Trophoblast cell (in vitro differentiated cells and primary cell): ENCODE measurements around the gene PDZD4.

Experiments used
- DNase-seq, 2 donors: peaks; one replicate each; pipeline ENCODE4 v3.0.0-alpha.2; 2016
- H2AFZ ChIP-seq: 2 replicates; pipeline ENCODE4 v1.6.1; 2013; ENCODE audit warnings: low read length, moderate library complexity, mild to moderate bottlenecking; ENCODE audit not compliant: insufficient read depth, poor library complexity
- H2AK5ac ChIP-seq: 2 replicates; pipeline ENCODE4 v1.6.1; 2013; ENCODE audit warnings: mild to moderate bottlenecking, low read length
- H2BK120ac ChIP-seq: 2 replicates; pipeline ENCODE4 v1.6.1; 2013; ENCODE audit warnings: low read length, mild to moderate bottlenecking, moderate library complexity; ENCODE audit not compliant: insufficient read depth, poor library complexity
- H2BK12ac ChIP-seq: 2 replicates; pipeline ENCODE4 v1.6.1; 2013; ENCODE audit warnings: mild to moderate bottlenecking, low read length, moderate library complexity
- H2BK5ac ChIP-seq: 2 replicates; pipeline ENCODE4 v1.6.1; 2013; ENCODE audit warnings: low read length, low read depth, moderate library complexity, mild to moderate bottlenecking; ENCODE audit not compliant: poor library complexity
- H3K14ac ChIP-seq: 2 replicates; pipeline ENCODE4 v1.6.1; 2013; ENCODE audit warnings: mild to moderate bottlenecking, low read length
- H3K18ac ChIP-seq: 2 replicates; pipeline ENCODE4 v1.6.1; 2013; ENCODE audit warnings: mild to moderate bottlenecking, low read length
- H3K23ac ChIP-seq: 2 replicates; pipeline ENCODE4 v1.6.1; 2013; ENCODE audit warnings: low read length
- H3K27ac ChIP-seq: 2 replicates; pipeline ENCODE4 v1.5.1; 2013; ENCODE audit warnings: low read depth, mild to moderate bottlenecking, inconsistent platforms, low read length, moderate library complexity
- H3K27me3 ChIP-seq: 2 replicates; pipeline ENCODE4 v1.6.1; 2013; ENCODE audit warnings: inconsistent platforms, mild to moderate bottlenecking, low read length, moderate library complexity; ENCODE audit not compliant: insufficient read depth
- H3K36me3 ChIP-seq, 2 experiments: 1 replicate in 1 of 2; 2 replicates in 1 of 2; pipeline ENCODE4 v1.6.1; 2013; ENCODE audit warnings: low read length in 2 of 2, mild to moderate bottlenecking in 2 of 2, moderate library complexity in 1 of 2; ENCODE audit not compliant: insufficient read depth in 2 of 2, control insufficient read depth in 1 of 2
- H3K4ac ChIP-seq: 2 replicates; pipeline ENCODE4 v1.6.1; 2013; ENCODE audit warnings: low read depth, mild to moderate bottlenecking, low read length, moderate library complexity
- H3K4me1 ChIP-seq, 2 experiments: 1 replicate in 1 of 2; 2 replicates in 1 of 2; pipeline ENCODE4 v1.6.1; 2013; ENCODE audit warnings: low read length in 2 of 2, mild to moderate bottlenecking in 2 of 2, moderate library complexity in 1 of 2; ENCODE audit not compliant: insufficient read depth in 2 of 2, control insufficient read depth in 1 of 2
- H3K4me2 ChIP-seq: 2 replicates; pipeline ENCODE4 v1.6.1; 2013; ENCODE audit warnings: inconsistent platforms, mild to moderate bottlenecking, low read length, moderate library complexity
- H3K4me3 ChIP-seq: 2 replicates; pipeline ENCODE4 v1.5.1; 2013; ENCODE audit warnings: mild to moderate bottlenecking, low read depth, low read length, inconsistent platforms
- H3K79me1 ChIP-seq: one replicate; pipeline ENCODE4 v1.6.1; 2013; ENCODE audit warnings: low read length
- H3K79me2 ChIP-seq: 2 replicates; pipeline ENCODE4 v1.6.1; 2013; ENCODE audit warnings: low read length, mild to moderate bottlenecking; ENCODE audit not compliant: control insufficient read depth, insufficient read depth, poor library complexity
- H3K9ac ChIP-seq: 2 replicates; pipeline ENCODE4 v1.6.1; 2013; ENCODE audit warnings: mild to moderate bottlenecking, low read length
- H3K9me3 ChIP-seq: 2 replicates; pipeline ENCODE4 v1.6.1; 2013; ENCODE audit warnings: low read depth, mild to moderate bottlenecking, control low read depth, inconsistent platforms, low read length; ENCODE audit not compliant: insufficient read depth
- H4K12ac ChIP-seq: 2 replicates; pipeline ENCODE4 v1.6.1; 2013; ENCODE audit warnings: low read depth, mild to moderate bottlenecking, low read length, moderate library complexity
- H4K8ac ChIP-seq: 2 replicates; pipeline ENCODE4 v1.6.1; 2013; ENCODE audit warnings: low read depth, mild to moderate bottlenecking, low read length, moderate library complexity
- H4K91ac ChIP-seq: one replicate; pipeline ENCODE4 v1.6.1; 2013; ENCODE audit warnings: low read depth, mild to moderate bottlenecking, low read length, moderate library complexity
- WGBS: extraction: QIAGEN DNeasy Blood & Tissue Kit; methylation state at CpG from one replicate; pipeline ENCODE4 v1.1.7; 2013; ENCODE audit warnings: missing lambda C conversion rate; ENCODE audit not compliant: insufficient read length, insufficient coverage; ENCODE audit errors: extremely low coverage; 5-methylcytosine and 5-hydroxymethylcytosine counted together

Gene PDZD4

GRCh38 chrX:153769865-153770600 lies 60.3 kb downstream of the PDZD4 start:
- Histone ChIP-seq H2BK12ac (no peak overlapping the region), H3K79me2 (no peaks in the 10 kb centered on the region), H4K91ac (no peak overlapping the region), H3K4me3 (no peak overlapping the region), H3K27ac (no peak overlapping the region), H3K4ac (no peak overlapping the region), H4K8ac (no peak overlapping the region), H2AK5ac (no peak overlapping the region), H3K14ac (no peak overlapping the region), H3K18ac (no peak overlapping the region), H2BK5ac (no peak overlapping the region), H3K27me3 (no peaks in the 10 kb centered on the region), H3K23ac (no peak overlapping the region), H4K12ac (no peak overlapping the region), H3K4me2 (no peak overlapping the region), H3K4me1 (no peaks in the 10 kb centered on the region), H3K36me3 (no peaks in the 10 kb centered on the region), H3K9me3 (no peaks in the 10 kb centered on the region), H3K79me1 (no peaks in the 10 kb centered on the region), H2AFZ (no peak overlapping the region), H2BK120ac (no peak overlapping the region), H3K9ac (no peak overlapping the region)
- DNase-seq, result no peak
- no CpG with 5 or more reads among the region's 25 CpGs for WGBS

- H3K27me3 ChIP-seq, result no peaks in the 10 kb centered on the region
- no peak overlapping the region for H3K27ac ChIP-seq
- H3K14ac ChIP-seq, result no peak overlapping the region
- H3K79me1 ChIP-seq, result no peaks in the 10 kb centered on the region
- no peak overlapping the region for H3K4ac ChIP-seq
- no peak overlapping the region for H4K91ac ChIP-seq
- H4K8ac ChIP-seq, result no peak overlapping the region
- no peak overlapping the region for H2AFZ ChIP-seq
- no peak overlapping the region for H3K4me3 ChIP-seq
- no peak overlapping the region for H2BK5ac ChIP-seq
- H2BK120ac ChIP-seq, result no peak overlapping the region
- H4K12ac ChIP-seq, result no peak overlapping the region
- H3K4me2 ChIP-seq, result no peak overlapping the region
- no peak for DNase-seq
- no peak overlapping the region for H3K9ac ChIP-seq
- H3K9me3 ChIP-seq, result no peaks in the 10 kb centered on the region
- H3K36me3 ChIP-seq, result no peaks in the 10 kb centered on the region
- H2AK5ac ChIP-seq, result no peak overlapping the region
- no peaks in the 10 kb centered on the region for H3K79me2 ChIP-seq
- no peak overlapping the region for H2BK12ac ChIP-seq
- no peak overlapping the region for H3K23ac ChIP-seq
- no peaks in the 10 kb centered on the region for H3K4me1 ChIP-seq
- H3K18ac ChIP-seq, result no peak overlapping the region
- no CpG with 5 or more reads among the region's 23 CpGs for WGBS
These were observed 61.0 kb downstream of the PDZD4 start for GRCh38 chrX:153769158-153769864.

GRCh38 chrX:153768311-153769157 lies 61.8 kb downstream of the PDZD4 start:
- Histone ChIP-seq H2AFZ (no peak overlapping the region), H4K91ac (no peak overlapping the region), H4K8ac (no peak overlapping the region), H2BK120ac (no peak overlapping the region), H3K27ac (no peak overlapping the region), H4K12ac (no peak overlapping the region), H3K4me3 (no peak overlapping the region), H2BK5ac (no peak overlapping the region), H2BK12ac (no peak overlapping the region), H3K14ac (no peak overlapping the region), H3K27me3 (no peaks in the 10 kb centered on the region), H3K4ac (no peak overlapping the region), H3K18ac (no peak overlapping the region), H3K9ac (no peak overlapping the region), H3K4me2 (no peak overlapping the region), H3K4me1 (no peaks in the 10 kb centered on the region), H3K36me3 (no peaks in the 10 kb centered on the region), H3K9me3 (no peaks in the 10 kb centered on the region), H3K23ac (no peak overlapping the region), H3K79me2 (no peaks in the 10 kb centered on the region), H3K79me1 (no peaks in the 10 kb centered on the region), H2AK5ac (no peak overlapping the region)
- WGBS, result no CpG with 5 or more reads among the region's 22 CpGs
- DNase-seq, result no peak

GRCh38 chrX:153767674-153768055 lies 62.7 kb downstream of the PDZD4 start:
- H3K36me3 ChIP-seq, result no peaks in the 10 kb centered on the region
- no peak overlapping the region for H3K4me2 ChIP-seq
- no peaks in the 10 kb centered on the region for H3K27me3 ChIP-seq
- H3K27ac ChIP-seq, result no peak overlapping the region
- no peak overlapping the region for H2BK12ac ChIP-seq
- H3K9ac ChIP-seq, result no peak overlapping the region
- H3K4me3 ChIP-seq, result no peak overlapping the region
- no peak overlapping the region for H4K8ac ChIP-seq
- no peaks in the 10 kb centered on the region for H3K9me3 ChIP-seq
- no CpG with 5 or more reads among the region's 20 CpGs for WGBS
- H4K12ac ChIP-seq, result no peak overlapping the region
- no peak overlapping the region for H2BK5ac ChIP-seq
- no peaks in the 10 kb centered on the region for H3K79me1 ChIP-seq
- no peak overlapping the region for H3K18ac ChIP-seq
- H3K4me1 ChIP-seq, result no peaks in the 10 kb centered on the region
- no peak for DNase-seq
- H3K14ac ChIP-seq, result no peak overlapping the region
- no peaks in the 10 kb centered on the region for H3K79me2 ChIP-seq
- no peak overlapping the region for H2BK120ac ChIP-seq
- H4K91ac ChIP-seq, result no peak overlapping the region
- no peak overlapping the region for H3K23ac ChIP-seq
- no peak overlapping the region for H2AFZ ChIP-seq
- no peak overlapping the region for H2AK5ac ChIP-seq
- no peak overlapping the region for H3K4ac ChIP-seq
